Hepatocyte (in vitro differentiated cells): ENCODE data around the gene CDK3.

Source experiments
- EZH2 ChIP-seq: fragments of 200-600 bp; sonication (generic); IDR thresholded peaks from 2 replicates; pipeline ENCODE4 v1.6.1; 2016; ENCODE audit warnings: antibody characterized with exemption, mild to moderate bottlenecking, borderline replicate concordance
- EZH2phosphoT487 ChIP-seq: fragments of 200-600 bp; sonication (generic); IDR thresholded peaks from one replicate; pipeline ENCODE4 v1.6.1; 2018; ENCODE audit warnings: antibody characterized with exemption, mild to moderate bottlenecking, low read depth, moderate library complexity; ENCODE audit not compliant: unreplicated experiment, severe bottlenecking
- TF ChIP-seq, protein P1 (sequence below): fragments of 200-600 bp; sonication (generic); IDR thresholded peaks from 2 replicates; pipeline ENCODE4 v1.5.1; 2016; ENCODE audit warnings: antibody characterized with exemption, mild to moderate bottlenecking; ENCODE audit not compliant: poor library complexity

DNA sequence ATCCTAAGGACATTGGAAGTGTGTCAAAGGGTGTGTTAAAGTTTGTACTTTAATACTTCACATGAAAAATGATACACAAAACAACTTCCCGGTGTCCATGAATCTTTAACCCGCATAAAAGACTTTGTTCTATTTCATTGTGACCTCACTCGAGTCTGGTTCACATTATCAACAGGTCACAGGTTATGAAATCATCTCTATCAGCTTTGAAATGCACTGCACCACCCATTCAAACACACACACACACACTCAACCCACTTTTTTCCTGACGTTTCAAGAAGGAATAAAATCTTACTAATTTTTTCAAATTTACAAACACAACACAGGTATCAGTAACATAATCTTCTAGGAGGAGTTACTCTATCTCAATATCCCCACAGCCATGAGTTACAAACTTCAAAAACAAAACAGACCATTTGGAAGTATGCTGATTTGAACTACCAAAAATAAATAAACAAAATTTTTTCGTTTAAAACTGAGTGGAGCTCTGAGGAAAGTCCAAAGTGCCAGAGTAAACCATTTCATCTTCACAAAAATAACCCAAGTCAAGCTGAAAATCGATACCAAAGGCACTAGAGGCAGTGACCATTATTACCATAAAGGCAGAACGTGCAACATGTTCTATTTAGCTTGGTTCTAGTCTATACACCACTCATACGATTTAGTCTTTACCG, 24.3 kb upstream of the CDK3 start:
- no peak for TF ChIP-seq EZH2phosphoT487
- no peak for TF ChIP-seq EZH2
- TF ChIP-seq, protein P1, sequence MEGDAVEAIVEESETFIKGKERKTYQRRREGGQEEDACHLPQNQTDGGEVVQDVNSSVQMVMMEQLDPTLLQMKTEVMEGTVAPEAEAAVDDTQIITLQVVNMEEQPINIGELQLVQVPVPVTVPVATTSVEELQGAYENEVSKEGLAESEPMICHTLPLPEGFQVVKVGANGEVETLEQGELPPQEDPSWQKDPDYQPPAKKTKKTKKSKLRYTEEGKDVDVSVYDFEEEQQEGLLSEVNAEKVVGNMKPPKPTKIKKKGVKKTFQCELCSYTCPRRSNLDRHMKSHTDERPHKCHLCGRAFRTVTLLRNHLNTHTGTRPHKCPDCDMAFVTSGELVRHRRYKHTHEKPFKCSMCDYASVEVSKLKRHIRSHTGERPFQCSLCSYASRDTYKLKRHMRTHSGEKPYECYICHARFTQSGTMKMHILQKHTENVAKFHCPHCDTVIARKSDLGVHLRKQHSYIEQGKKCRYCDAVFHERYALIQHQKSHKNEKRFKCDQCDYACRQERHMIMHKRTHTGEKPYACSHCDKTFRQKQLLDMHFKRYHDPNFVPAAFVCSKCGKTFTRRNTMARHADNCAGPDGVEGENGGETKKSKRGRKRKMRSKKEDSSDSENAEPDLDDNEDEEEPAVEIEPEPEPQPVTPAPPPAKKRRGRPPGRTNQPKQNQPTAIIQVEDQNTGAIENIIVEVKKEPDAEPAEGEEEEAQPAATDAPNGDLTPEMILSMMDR: no peak
